Hepatocyte (in vitro differentiated cells): Measurements from ENCODE around the gene SYAP1. TPM values are rescaled to one million over a fixed set of nuclear protein-coding genes. Genes with fewer than 3 reads are reported as not detected.
"Not testable (repeated sequence)": the region's sequence is repeated elsewhere in the genome, so short reads cannot be mapped to it uniquely, and the experiment has no call there.

ENCODE experiments used
- DNase-seq: peaks from one replicate; pipeline ENCODE4 v3.0.0-alpha.2; 2016; ENCODE audit warnings: low spot score
- H2AFZ ChIP-seq: fragments of 200-600 bp; sonication (generic); 2 replicates; pipeline ENCODE4 v1.6.0; 2016; ENCODE audit warnings: antibody characterized with exemption, mild to moderate bottlenecking
- H3K27ac ChIP-seq: fragments of 200-600 bp; sonication (generic); 2 replicates; pipeline ENCODE4 v1.5.1; 2016; ENCODE audit warnings: mild to moderate bottlenecking
- H3K27me3 ChIP-seq: fragments of 200-600 bp; sonication (generic); 2 replicates; pipeline ENCODE4 v1.6.1; 2016
- H3K36me3 ChIP-seq: fragments of 200-600 bp; sonication (generic); replicated peaks from 2 replicates; pipeline ENCODE4 v1.5.1; 2016; ENCODE audit warnings: low read depth; ENCODE audit not compliant: insufficient read depth
- H3K4me1 ChIP-seq: fragments of 200-600 bp; sonication (generic); 2 replicates; pipeline ENCODE4 v1.5.1; 2016; ENCODE audit warnings: mild to moderate bottlenecking, moderate library complexity; ENCODE audit not compliant: insufficient read depth
- H3K4me2 ChIP-seq: fragments of 200-600 bp; sonication (generic); 2 replicates; pipeline ENCODE4 v1.6.0; 2016
- H3K4me3 ChIP-seq: fragments of 200-600 bp; sonication (generic); 2 replicates; pipeline ENCODE4 v1.5.1; 2016; ENCODE audit warnings: mild to moderate bottlenecking
- H3K79me2 ChIP-seq: fragments of 200-600 bp; sonication (generic); 2 replicates; pipeline ENCODE4 v1.6.0; 2017; ENCODE audit warnings: mild to moderate bottlenecking
- H3K9me2 ChIP-seq: fragments of 200-600 bp; sonication (generic); replicated peaks from 2 replicates; pipeline ENCODE4 v1.6.0; 2017; ENCODE audit warnings: mild to moderate bottlenecking; ENCODE audit not compliant: insufficient read depth
- H3K9me3 ChIP-seq: fragments of 200-600 bp; sonication (generic); 2 replicates; pipeline ENCODE4 v1.5.1; 2016; ENCODE audit warnings: low read depth, mild to moderate bottlenecking
- H4K20me1 ChIP-seq: fragments of 200-600 bp; sonication (generic); 2 replicates; pipeline ENCODE4 v1.6.0; 2016; ENCODE audit warnings: mild to moderate bottlenecking; ENCODE audit not compliant: insufficient read depth, poor library complexity, severe bottlenecking
- CTCF ChIP-seq: fragments of 200-600 bp; sonication (generic); IDR thresholded peaks from 2 replicates; pipeline ENCODE4 v1.5.1; 2016; ENCODE audit warnings: antibody characterized with exemption, mild to moderate bottlenecking; ENCODE audit not compliant: poor library complexity
- EZH2 ChIP-seq: fragments of 200-600 bp; sonication (generic); IDR thresholded peaks from 2 replicates; pipeline ENCODE4 v1.6.1; 2016; ENCODE audit warnings: antibody characterized with exemption, mild to moderate bottlenecking, borderline replicate concordance
- EZH2phosphoT487 ChIP-seq: fragments of 200-600 bp; sonication (generic); IDR thresholded peaks from one replicate; pipeline ENCODE4 v1.6.1; 2018; ENCODE audit warnings: antibody characterized with exemption, mild to moderate bottlenecking, low read depth, moderate library complexity; ENCODE audit not compliant: unreplicated experiment, severe bottlenecking
- WGBS: methylation state at CpG from one replicate; pipeline ENCODE4 v1.1.6; 2016; ENCODE audit warnings: low lambda C conversion rate; ENCODE audit errors: missing lambda C conversion rate; 5-methylcytosine and 5-hydroxymethylcytosine counted together
- polyA plus RNA-seq: library from polyadenylated mRNA; unstranded; fragments of >200 nt; fragmentation: Nextera tagmentation; extraction: Ambion mirVana; gene quantifications from 2 replicates; pipeline ENCODE4 v1.2.1, GENCODE V29; 2016
- total RNA-seq: library from RNA; depleted of rRNA; stranded (reverse); fragments of >200 nt; gene quantifications from 2 replicates; pipeline ENCODE4 v1.2.3, GENCODE V29; 2014

Gene SYAP1
- total and polyA plus RNA-seq, 2 experiments from 2014 or later, result 52.1 to 57.8 TPM

- Histone ChIP-seq H3K36me3 (no peaks in the 10 kb centered on the region), H3K4me2 (no peak overlapping the region), H3K4me1 (no peaks in the 10 kb centered on the region), H3K9me2 (no peaks in the 10 kb centered on the region), H3K9me3 (no peaks in the 10 kb centered on the region), H3K79me2 (no peaks in the 10 kb centered on the region), H3K27ac (no peak overlapping the region), H4K20me1 (no peaks in the 10 kb centered on the region), H2AFZ (no peak overlapping the region), H3K27me3 (no peaks in the 10 kb centered on the region), H3K4me3 (no peak overlapping the region)
- WGBS, result 98% methylated on average over 2 of the region's 2 CpGs
- DNase-seq, result no peak
- TF ChIP-seq EZH2 (no peak), CTCF (no peak), EZH2phosphoT487 (no peak)
These were observed 55.3 kb downstream of the SYAP1 start for GRCh38 chrX:16774746-16775145.

- H3K4me1 ChIP-seq, result no peaks in the 10 kb centered on the region
- H3K79me2 ChIP-seq, result no peaks in the 10 kb centered on the region
- H3K4me3 ChIP-seq, result no peak overlapping the region
- no peaks in the 10 kb centered on the region for H3K9me2 ChIP-seq
- no peaks in the 10 kb centered on the region for H3K27me3 ChIP-seq
- H2AFZ ChIP-seq, result no peak overlapping the region
- no peak for TF ChIP-seq EZH2
- TF ChIP-seq CTCF, result no peak
- TF ChIP-seq EZH2phosphoT487, result no peak
- DNase-seq, result no peak
- no peaks in the 10 kb centered on the region for H4K20me1 ChIP-seq
- H3K9me3 ChIP-seq, result no peaks in the 10 kb centered on the region
- no peaks in the 10 kb centered on the region for H3K36me3 ChIP-seq
- no peak overlapping the region for H3K4me2 ChIP-seq
- no peak overlapping the region for H3K27ac ChIP-seq
These were observed 59.1 kb downstream of the SYAP1 start for GRCh38 chrX:16778545-16778944.

GRCh38 chrX:16778993-16779392 is 59.6 kb downstream of the SYAP1 start:
- no peak for DNase-seq
- H3K27me3 ChIP-seq, result no peaks in the 10 kb centered on the region
- no peaks in the 10 kb centered on the region for H3K9me3 ChIP-seq
- H3K4me1 ChIP-seq, result no peaks in the 10 kb centered on the region
- H3K4me2 ChIP-seq, result no peak overlapping the region
- TF ChIP-seq EZH2phosphoT487 (no peak), EZH2 (no peak), CTCF (no peak)
- H3K4me3 ChIP-seq, result no peak overlapping the region
- H3K9me2 ChIP-seq, result no peaks in the 10 kb centered on the region
- H3K36me3 ChIP-seq, result no peaks in the 10 kb centered on the region
- H3K79me2 ChIP-seq, result no peaks in the 10 kb centered on the region
- H2AFZ ChIP-seq, result no peak overlapping the region
- no peak overlapping the region for H3K27ac ChIP-seq
- no peaks in the 10 kb centered on the region for H4K20me1 ChIP-seq

GRCh38 chrX:16779815-16780214 is 60.4 kb downstream of the SYAP1 start:
- not testable (repeated sequence) for H3K27ac ChIP-seq, DNase-seq, H3K9me3 ChIP-seq, H3K4me2 ChIP-seq, H3K4me3 ChIP-seq, H3K4me1 ChIP-seq, H3K36me3 ChIP-seq, H3K9me2 ChIP-seq, H3K27me3 ChIP-seq, H4K20me1 ChIP-seq, H3K79me2 ChIP-seq, H2AFZ ChIP-seq
- WGBS, result 67% methylated on average over 2 of the region's 2 CpGs
